Adrenal gland (tissue), 12 donors: ENCODE data around the gene C3AR1. TPM values are rescaled to one million over a fixed set of nuclear protein-coding genes. Genes with fewer than 3 reads are reported as not detected.
"Not testable (repeated sequence)": the region's sequence is repeated elsewhere in the genome, so short reads cannot be mapped to it uniquely, and the experiment has no call there.

ENCODE experiments used
- DNase-seq, 7 donors: peaks; one replicate each; pipeline ENCODE4 v3.0.0-alpha.2; 2019 to 2020
- H3K27ac ChIP-seq, 5 donors: fragments of 200-600 bp; sonication (generic) in 4 of 5; 1 replicate in 3 of 5; 2 replicates in 2 of 5; pipeline versions ENCODE4 v1.5.1 to v1.8.0; 2016 to 2020; ENCODE audit warnings: mild to moderate bottlenecking in 1 of 5
- H3K27me3 ChIP-seq: fragments of 200-600 bp; 2 replicates; pipeline ENCODE4 v1.8.0; 2021
- H3K36me3 ChIP-seq, 2 donors: fragments of 200-600 bp; replicated peaks in 1 of 2; 1 replicate in 1 of 2; 2 replicates in 1 of 2; pipeline versions ENCODE4 v1.5.1 to v1.8.0; 2018 to 2022
- H3K4me1 ChIP-seq, 2 donors: fragments of 200-600 bp; replicated peaks in 1 of 2; 1 replicate in 1 of 2; 2 replicates in 1 of 2; pipeline versions ENCODE4 v1.5.1 to v1.8.0; 2018 to 2021
- H3K4me3 ChIP-seq, 4 donors: fragments of 200-600 bp; sonication (generic) in 3 of 4; one replicate each; pipeline ENCODE4 v1.5.1; 2016 to 2018
- H3K9me3 ChIP-seq, 3 donors: fragments of 200-600 bp; sonication (generic) in 1 of 3; replicated peaks in 1 of 3; 1 replicate in 2 of 3; 2 replicates in 1 of 3; pipeline versions ENCODE4 v1.5.1 to v1.8.0; 2016 to 2021
- POLR2A ChIP-seq, 2 donors: fragments of 450-650 bp; IDR thresholded peaks; one replicate each; pipeline ENCODE4 v1.6.1; 2017; ENCODE audit warnings: antibody characterized with exemption in 2 of 2, mild to moderate bottlenecking in 2 of 2, moderate library complexity in 1 of 2
- WGBS, 4 donors: extraction: QIAGEN DNeasy Blood & Tissue Kit in 2 of 4; methylation state at CpG; one replicate each; pipeline versions ENCODE4 v1.1.5 to v1.1.7; 2013 to 2017; 5-methylcytosine and 5-hydroxymethylcytosine counted together
- intact Hi-C, 2 donors: fragments of 100-400 bp; cut with DNase I; formaldehyde crosslinking; loops; one replicate each; pipeline versions ENCODE4 v1.14.1 to v1.15.0; 2022 to 2023
- polyA plus RNA-seq, 3 donors: library from polyadenylated mRNA; stranded (reverse); fragments of 200-250 nt in 2 of 3; fragments of 350-450 nt in 1 of 3; fragmentation: Illumina TruSeq in 1 of 3; extraction: RNeasy Lipid Tissue Mini Kit (QIAGEN cat#74804) in 1 of 3; gene quantifications; one replicate each; pipeline ENCODE4 v1.2.3, GENCODE V29; 2013 to 2014
- total RNA-seq, 9 donors: library from RNA; depleted of rRNA in 4 of 9; stranded (reverse); fragments of >200 nt in 4 of 9; fragments of 120-200 nt in 1 of 9; fragmentation: NEBNext Ultra II Directional in 1 of 9; extraction: Animal tissue kit (Norgen Biotek cat#: 25700) in 1 of 9; gene quantifications; one replicate each; pipeline versions ENCODE4 v1.1.0 to v1.2.4, GENCODE V29; 2013 to 2023
- TF ChIP-seq, protein P1 (sequence below), 6 experiments: fragments of 450-650 bp in 4 of 6; fragments of 200-600 bp in 2 of 6; sonication (generic) in 1 of 6; IDR thresholded peaks; 1 replicate in 5 of 6; 2 replicates in 1 of 6; pipeline versions ENCODE4 v1.5.1 to v1.8.0; 2016 to 2021; ENCODE audit warnings: antibody characterized with exemption in 6 of 6, mild to moderate bottlenecking in 2 of 6, moderate library complexity in 1 of 6
- donor health status: healthy with polysubstance abuse.
- donor health status: Bipolar disorder and iron deficiency.
- donor health status: DM: yes; HTN: yes; CAD: no.
- donor health status: DM: no; HTN: no; CAD: no.
- donor health status: DM: no; HTN: no; CAD: no.
- donor health status: DM: yes; HTN: yes; CAD: no.

C3AR1 gene
- total and polyA plus RNA-seq, 12 donors, result 3.3 to 40.3 (median 20.1) TPM

DNA sequence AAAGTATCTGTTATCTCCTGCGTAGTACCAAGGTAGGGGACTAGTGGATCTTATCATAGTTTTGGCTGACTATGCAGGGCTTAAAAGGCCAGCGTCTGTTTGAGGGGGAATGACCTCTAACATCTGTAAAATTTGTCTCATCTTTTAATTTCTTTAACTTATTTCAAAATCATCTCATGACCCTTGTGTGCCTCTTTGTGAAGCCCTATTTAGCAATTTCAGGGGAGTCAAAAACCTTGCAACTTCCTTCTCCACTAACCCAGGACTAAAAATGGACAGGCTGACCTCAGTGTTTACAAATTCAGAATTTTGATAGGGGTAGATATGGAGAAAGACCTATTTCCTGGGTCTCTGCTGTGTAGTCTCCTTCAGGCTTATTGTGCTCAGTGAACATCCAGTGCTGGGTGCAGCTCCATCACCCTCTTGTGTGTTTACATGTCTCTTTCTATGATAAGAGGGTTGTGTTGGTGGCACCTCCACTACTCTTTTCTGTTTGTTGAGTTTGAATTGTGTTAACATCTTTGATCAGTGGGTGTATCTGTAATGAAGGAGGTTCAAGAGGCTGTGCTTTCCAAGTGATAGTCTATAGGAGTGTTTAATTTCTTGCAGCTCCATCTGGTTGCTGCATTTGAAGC lies 30.2 kb upstream of the C3AR1 start:
- no peak for DNase-seq
- Histone ChIP-seq H3K36me3 (peaks cover 0 to 58% of the 10 kb centered on the region in 2 donors), H3K27me3 (no peaks in the 10 kb centered on the region), H3K9me3 (no peaks in the 10 kb centered on the region), H3K4me1 (no peaks in the 10 kb centered on the region), H3K4me3 (no peak overlapping the region), H3K27ac (no peak overlapping the region)
- TF ChIP-seq, protein P1, sequence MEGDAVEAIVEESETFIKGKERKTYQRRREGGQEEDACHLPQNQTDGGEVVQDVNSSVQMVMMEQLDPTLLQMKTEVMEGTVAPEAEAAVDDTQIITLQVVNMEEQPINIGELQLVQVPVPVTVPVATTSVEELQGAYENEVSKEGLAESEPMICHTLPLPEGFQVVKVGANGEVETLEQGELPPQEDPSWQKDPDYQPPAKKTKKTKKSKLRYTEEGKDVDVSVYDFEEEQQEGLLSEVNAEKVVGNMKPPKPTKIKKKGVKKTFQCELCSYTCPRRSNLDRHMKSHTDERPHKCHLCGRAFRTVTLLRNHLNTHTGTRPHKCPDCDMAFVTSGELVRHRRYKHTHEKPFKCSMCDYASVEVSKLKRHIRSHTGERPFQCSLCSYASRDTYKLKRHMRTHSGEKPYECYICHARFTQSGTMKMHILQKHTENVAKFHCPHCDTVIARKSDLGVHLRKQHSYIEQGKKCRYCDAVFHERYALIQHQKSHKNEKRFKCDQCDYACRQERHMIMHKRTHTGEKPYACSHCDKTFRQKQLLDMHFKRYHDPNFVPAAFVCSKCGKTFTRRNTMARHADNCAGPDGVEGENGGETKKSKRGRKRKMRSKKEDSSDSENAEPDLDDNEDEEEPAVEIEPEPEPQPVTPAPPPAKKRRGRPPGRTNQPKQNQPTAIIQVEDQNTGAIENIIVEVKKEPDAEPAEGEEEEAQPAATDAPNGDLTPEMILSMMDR (IDR thresholded peaks at IDR 0.05), result no peak
- no peak for TF ChIP-seq POLR2A (IDR thresholded peaks at IDR 0.05)
- 69 to 81% (median 73%) methylated on average over 2 of the region's 2 CpGs for WGBS, 4 donors
- intact Hi-C loops, result no loop called here

DNA sequence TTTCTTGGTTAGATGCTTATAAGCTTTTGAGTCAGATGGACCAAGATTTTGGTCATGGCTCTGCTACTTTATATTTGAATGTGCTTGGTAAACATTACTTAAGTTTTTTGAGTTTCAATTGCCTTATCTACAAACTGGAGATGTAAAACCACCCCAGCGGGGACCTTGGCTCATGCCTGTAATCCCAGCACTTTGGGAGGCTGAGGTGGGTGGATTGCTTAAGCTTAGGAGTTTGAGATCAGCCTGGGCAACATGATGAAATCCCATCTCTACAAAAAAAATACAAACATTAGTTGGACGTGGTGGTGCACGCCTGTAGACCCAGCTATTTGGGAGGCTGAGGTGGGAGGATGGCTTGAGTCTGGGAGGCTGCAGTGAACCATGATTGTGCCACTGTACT lies 27.1 kb upstream of the C3AR1 start:
- Histone ChIP-seq H3K36me3 (peaks cover 0 to 79% of the 10 kb centered on the region in 2 donors), H3K9me3 (no peaks in the 10 kb centered on the region), H3K27ac (no peak overlapping the region), H3K27me3 (no peaks in the 10 kb centered on the region), H3K4me1 (peaks cover 0 to 7% of the 10 kb centered on the region in 2 donors), H3K4me3 (no peak overlapping the region)
- WGBS, 4 donors, result 94 to 99% (median 98%) methylated on average over 3 of the region's 3 CpGs
- no peak for DNase-seq
- intact Hi-C loops, result no loop called here
- TF ChIP-seq, protein P1 (IDR thresholded peaks at IDR 0.05), result no peak
- TF ChIP-seq POLR2A (IDR thresholded peaks at IDR 0.05), result no peak

DNA sequence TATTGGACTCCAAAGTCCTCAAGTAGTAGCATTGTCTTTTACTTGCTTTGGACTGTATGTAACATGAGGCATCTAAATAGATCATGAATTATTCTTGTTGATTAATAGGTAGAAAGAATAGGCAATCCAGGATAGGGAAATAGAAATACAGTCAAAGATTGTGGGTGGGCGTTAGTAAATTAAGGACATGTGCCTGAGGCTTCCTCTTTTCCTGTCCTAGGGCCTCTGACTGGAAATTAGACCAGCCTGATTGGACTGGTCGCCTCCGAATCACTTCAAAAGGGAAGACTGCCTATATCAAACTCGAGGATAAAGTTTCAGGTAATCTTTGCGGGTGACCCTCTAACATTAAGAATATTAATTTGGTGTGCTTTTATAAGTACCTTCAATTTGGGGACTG lies 23.6 kb upstream of the C3AR1 start:
- Histone ChIP-seq H3K9me3 (no peaks in the 10 kb centered on the region), H3K4me3 (no peak overlapping the region), H3K4me1 (peaks cover 0 to 17% of the 10 kb centered on the region in 2 donors), H3K27ac (no peak overlapping the region), H3K36me3 (peaks cover 0 to 54% of the 10 kb centered on the region in 2 donors), H3K27me3 (no peaks in the 10 kb centered on the region)
- DNase-seq, result no peak
- TF ChIP-seq, protein P1 (IDR thresholded peaks at IDR 0.05), result no peak
- TF ChIP-seq POLR2A (IDR thresholded peaks at IDR 0.05), result no peak
- intact Hi-C loops, result no loop called here
- 83 to 91% (median 85%) methylated on average over 5 of the region's 5 CpGs for WGBS, 4 donors

DNA sequence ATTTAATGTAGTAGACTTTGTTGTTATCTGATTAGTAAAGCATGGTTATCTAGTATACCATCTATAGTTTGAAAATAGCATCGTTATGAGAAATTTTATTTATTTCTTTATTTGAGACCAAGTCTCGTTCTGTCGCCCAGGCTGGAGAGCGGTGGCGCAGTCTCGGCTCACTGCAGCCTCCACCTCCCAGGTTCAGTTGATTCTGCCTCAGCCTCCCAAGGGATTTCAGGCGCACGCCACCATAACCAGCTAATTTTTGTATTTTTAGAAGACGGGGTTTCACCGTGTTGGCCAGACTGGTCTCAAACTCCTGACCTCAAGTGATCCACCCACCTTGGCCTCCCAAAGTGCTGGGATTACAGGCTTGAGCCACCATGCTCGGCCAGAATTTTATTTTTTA lies 23.1 kb upstream of the C3AR1 start:
- H3K9me3 ChIP-seq, result not testable (repeated sequence)
- WGBS, 4 donors, result 90 to 94% (median 93%) methylated on average over 11 of the region's 11 CpGs

DNA sequence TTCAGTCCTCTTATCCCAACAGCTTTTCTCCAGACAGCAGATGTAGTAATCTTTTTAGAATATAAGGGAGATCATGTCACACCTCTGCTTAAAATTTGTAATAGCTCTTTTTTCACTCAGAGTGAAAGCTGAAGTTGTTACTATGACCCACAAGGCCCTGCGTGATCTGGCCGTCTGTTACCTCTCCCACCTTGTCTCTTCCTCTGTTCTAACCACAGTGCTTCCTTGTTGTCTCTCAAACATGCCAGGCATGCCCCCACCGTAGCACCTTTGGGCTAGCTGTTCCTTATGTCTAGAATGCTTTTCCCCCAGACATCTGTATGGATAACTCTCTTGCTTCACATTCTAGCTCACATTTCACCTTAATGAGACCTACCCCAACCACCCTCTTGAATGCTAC lies 22.4 kb upstream of the C3AR1 start:
- no peaks in the 10 kb centered on the region for H3K9me3 ChIP-seq
- H3K4me1 ChIP-seq, result peaks cover 0 to 29% of the 10 kb centered on the region in 2 donors
- no peaks in the 10 kb centered on the region for H3K27me3 ChIP-seq
- no peak for DNase-seq
- peaks cover 0 to 43% of the 10 kb centered on the region in 2 donors for H3K36me3 ChIP-seq
- no peak overlapping the region for H3K4me3 ChIP-seq
- H3K27ac ChIP-seq, result no peak overlapping the region
- intact Hi-C loops, result no loop called here
- TF ChIP-seq POLR2A (IDR thresholded peaks at IDR 0.05), result no peak
- 71 to 84% (median 79%) methylated on average over 3 of the region's 3 CpGs for WGBS, 4 donors

More for the DNA sequence above, 23.1 kb upstream of the C3AR1 start:
- H3K27ac ChIP-seq, intact Hi-C loops, H3K4me3 ChIP-seq, DNase-seq, H3K27me3 ChIP-seq: not testable (repeated sequence)
- H3K36me3 ChIP-seq, result peaks cover 0 to 50% of the 10 kb centered on the region in 2 donors
- H3K4me1 ChIP-seq, result peaks cover 0 to 22% of the 10 kb centered on the region in 2 donors
